Thoracic aorta (tissue), 2 donors: Measurements from ENCODE around the gene MCOLN2. TPM values are rescaled to one million over a fixed set of nuclear protein-coding genes. Genes with fewer than 3 reads are reported as not detected.

Experiments used
- ATAC-seq: fragments of 150-250 bp; one replicate; pipeline ENCODE4 v1.8.0; 2017; ENCODE audit warnings: low read depth; ENCODE audit not compliant: insufficient number of reproducible peaks, low FRiP score
- DNase-seq: peaks from one replicate; pipeline ENCODE4 v3.0.0-alpha.2; 2020; ENCODE audit warnings: low spot score
- H3K27ac ChIP-seq, 2 donors: fragments of 200-600 bp; sonication (generic); 1 replicate in 1 of 2; 2 replicates in 1 of 2; pipeline ENCODE4 v1.5.1; 2016; ENCODE audit warnings: mild to moderate bottlenecking in 2 of 2, moderate library complexity in 2 of 2
- H3K27me3 ChIP-seq: fragments of 200-600 bp; sonication (generic); replicated peaks from 2 replicates; pipeline ENCODE4 v1.6.0; 2016; ENCODE audit warnings: mild to moderate bottlenecking; ENCODE audit not compliant: insufficient read depth
- H3K36me3 ChIP-seq: fragments of 200-600 bp; sonication (generic); one replicate; pipeline ENCODE4 v1.5.1; 2016
- H3K4me1 ChIP-seq, 2 donors: fragments of 200-600 bp; sonication (generic); 1 replicate in 1 of 2; 2 replicates in 1 of 2; pipeline versions ENCODE4 v1.5.1 to v1.6.0; 2016; ENCODE audit warnings: low read depth in 2 of 2, mild to moderate bottlenecking in 1 of 2; ENCODE audit not compliant: control insufficient read depth in 1 of 2
- H3K4me3 ChIP-seq: fragments of 200-600 bp; sonication (generic); 2 replicates; pipeline ENCODE4 v1.5.1; 2016; ENCODE audit warnings: mild to moderate bottlenecking
- H3K9me3 ChIP-seq: fragments of 200-600 bp; sonication (generic); 2 replicates; pipeline ENCODE4 v1.5.1; 2016
- total RNA-seq, 2 donors: library from RNA; depleted of rRNA; stranded (reverse); fragments of >200 nt; gene quantifications; one replicate each; pipeline versions ENCODE4 v1.1.0 to v1.2.3, GENCODE V29; 2016
- TF ChIP-seq, protein P1 (sequence below): fragments of 200-600 bp; sonication (generic); IDR thresholded peaks from one replicate; pipeline ENCODE4 v1.5.1; 2019; ENCODE audit warnings: antibody characterized with exemption

Gene MCOLN2
- total RNA-seq, 2 donors from 2014 or later = 1.2 to 1.8 TPM

DNA sequence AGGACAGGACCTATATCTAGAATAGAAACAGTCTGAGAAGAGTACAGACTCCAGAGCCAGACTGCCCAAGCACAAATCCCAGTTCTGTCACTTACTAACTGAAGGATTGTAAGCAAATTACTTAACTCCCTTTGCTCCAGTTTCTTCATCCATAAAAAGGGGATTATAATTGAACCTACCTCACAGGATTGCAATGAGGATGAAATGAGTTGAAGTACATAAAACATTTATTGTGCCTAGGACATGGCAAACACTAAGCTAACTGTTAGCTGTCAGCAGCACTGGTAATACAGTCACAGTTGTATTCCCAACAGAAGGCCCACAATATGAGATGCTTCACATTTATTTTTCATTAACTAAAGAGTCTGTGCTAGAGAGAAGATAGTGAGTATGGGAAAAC, 33.9 kb downstream of the MCOLN2 start:
- H3K9me3 ChIP-seq = no peaks in the 10 kb centered on the region
- no peak overlapping the region for H3K27ac ChIP-seq
- peaks cover 15 to 25% of the 10 kb centered on the region in 2 donors for H3K4me1 ChIP-seq
- DNase-seq = no peak
- no peaks in the 10 kb centered on the region for H3K36me3 ChIP-seq
- no peak for ATAC-seq
- TF ChIP-seq, protein P1, sequence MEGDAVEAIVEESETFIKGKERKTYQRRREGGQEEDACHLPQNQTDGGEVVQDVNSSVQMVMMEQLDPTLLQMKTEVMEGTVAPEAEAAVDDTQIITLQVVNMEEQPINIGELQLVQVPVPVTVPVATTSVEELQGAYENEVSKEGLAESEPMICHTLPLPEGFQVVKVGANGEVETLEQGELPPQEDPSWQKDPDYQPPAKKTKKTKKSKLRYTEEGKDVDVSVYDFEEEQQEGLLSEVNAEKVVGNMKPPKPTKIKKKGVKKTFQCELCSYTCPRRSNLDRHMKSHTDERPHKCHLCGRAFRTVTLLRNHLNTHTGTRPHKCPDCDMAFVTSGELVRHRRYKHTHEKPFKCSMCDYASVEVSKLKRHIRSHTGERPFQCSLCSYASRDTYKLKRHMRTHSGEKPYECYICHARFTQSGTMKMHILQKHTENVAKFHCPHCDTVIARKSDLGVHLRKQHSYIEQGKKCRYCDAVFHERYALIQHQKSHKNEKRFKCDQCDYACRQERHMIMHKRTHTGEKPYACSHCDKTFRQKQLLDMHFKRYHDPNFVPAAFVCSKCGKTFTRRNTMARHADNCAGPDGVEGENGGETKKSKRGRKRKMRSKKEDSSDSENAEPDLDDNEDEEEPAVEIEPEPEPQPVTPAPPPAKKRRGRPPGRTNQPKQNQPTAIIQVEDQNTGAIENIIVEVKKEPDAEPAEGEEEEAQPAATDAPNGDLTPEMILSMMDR = no peak
- no peak overlapping the region for H3K4me3 ChIP-seq
- no peaks in the 10 kb centered on the region for H3K27me3 ChIP-seq

DNA sequence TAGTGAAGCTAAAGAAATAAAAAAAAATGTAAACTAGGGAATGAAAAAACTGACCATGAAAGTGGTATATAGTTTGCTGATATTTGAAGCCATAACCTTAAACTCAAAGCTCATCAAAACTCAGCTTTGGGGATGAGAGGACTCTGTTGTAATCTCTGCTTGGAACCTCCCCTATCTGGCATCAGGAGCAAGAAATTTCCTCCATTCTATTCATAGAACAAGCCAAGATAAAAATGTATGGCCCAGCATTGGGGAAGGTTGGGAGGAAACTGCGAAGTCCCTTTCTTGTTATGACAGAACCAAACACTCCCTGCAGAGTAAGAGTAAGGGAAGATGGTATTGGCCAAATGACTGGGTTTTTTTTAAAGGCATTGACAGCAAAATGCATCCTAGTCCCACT, 35.6 kb downstream of the MCOLN2 start:
- DNase-seq = no peak
- no peak for ATAC-seq
- peak overlapping the region; percentile 26 to 50 for H3K27ac ChIP-seq
- no peaks in the 10 kb centered on the region for H3K27me3 ChIP-seq
- TF ChIP-seq, protein P1 = no peak
- no peaks in the 10 kb centered on the region for H3K9me3 ChIP-seq
- H3K4me1 ChIP-seq = peaks cover 15 to 25% of the 10 kb centered on the region in 2 donors
- H3K36me3 ChIP-seq = no peaks in the 10 kb centered on the region
- H3K4me3 ChIP-seq = no peak overlapping the region

DNA sequence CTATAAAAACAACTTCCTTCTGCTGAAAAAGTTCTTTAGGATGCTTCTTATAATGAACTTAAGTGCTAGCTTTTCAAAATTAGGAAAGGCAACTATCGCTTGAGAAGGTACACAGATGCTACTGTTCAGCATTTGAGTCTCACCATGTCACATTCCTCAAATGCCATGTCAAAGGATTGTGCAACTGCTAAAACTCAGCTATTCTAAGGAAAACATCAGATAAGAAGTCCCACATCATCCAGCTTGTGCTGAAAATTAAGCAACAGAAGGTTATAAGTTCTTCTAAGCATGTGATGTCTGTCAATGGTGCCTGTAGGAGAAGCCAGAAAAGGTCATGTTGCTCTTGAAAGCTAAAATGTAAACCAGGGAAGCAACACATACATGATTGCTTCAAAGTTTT, 36.5 kb downstream of the MCOLN2 start:
- DNase-seq (no peak), ATAC-seq (no peak)
- Histone ChIP-seq H3K4me3 (no peak overlapping the region), H3K36me3 (no peaks in the 10 kb centered on the region), H3K9me3 (no peaks in the 10 kb centered on the region), H3K27ac (peak overlapping the region; percentile 26 to 50), H3K4me1 (peaks cover 15 to 25% of the 10 kb centered on the region in 2 donors), H3K27me3 (no peaks in the 10 kb centered on the region)
- TF ChIP-seq, protein P1 = no peak

DNA sequence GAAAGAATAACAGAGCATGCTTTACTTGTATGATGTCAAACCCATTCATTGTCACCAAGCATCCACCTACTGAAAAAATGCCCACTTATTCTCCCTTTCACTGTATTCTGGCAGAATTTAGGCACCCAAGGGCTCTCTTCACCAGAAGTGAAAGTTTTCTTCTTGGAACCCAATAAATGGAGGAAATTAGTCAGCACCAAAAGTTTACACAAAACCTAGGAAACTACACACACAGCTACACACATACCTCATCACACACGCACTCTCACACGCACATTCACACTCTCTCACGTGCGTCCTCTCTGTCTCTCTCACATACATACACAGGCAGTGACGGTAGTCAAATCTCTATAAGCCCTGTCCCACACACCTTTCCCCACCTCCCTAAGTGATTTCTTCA, 37.6 kb downstream of the MCOLN2 start:
- Histone ChIP-seq H3K36me3 (no peaks in the 10 kb centered on the region), H3K4me1 (peaks cover 15 to 25% of the 10 kb centered on the region in 2 donors), H3K27ac (peak overlapping the region in 1 of 2 donors; percentile 37), H3K27me3 (no peaks in the 10 kb centered on the region), H3K4me3 (no peak overlapping the region), H3K9me3 (no peaks in the 10 kb centered on the region)
- ATAC-seq = no peak
- TF ChIP-seq, protein P1 = no peak
- no peak for DNase-seq

DNA sequence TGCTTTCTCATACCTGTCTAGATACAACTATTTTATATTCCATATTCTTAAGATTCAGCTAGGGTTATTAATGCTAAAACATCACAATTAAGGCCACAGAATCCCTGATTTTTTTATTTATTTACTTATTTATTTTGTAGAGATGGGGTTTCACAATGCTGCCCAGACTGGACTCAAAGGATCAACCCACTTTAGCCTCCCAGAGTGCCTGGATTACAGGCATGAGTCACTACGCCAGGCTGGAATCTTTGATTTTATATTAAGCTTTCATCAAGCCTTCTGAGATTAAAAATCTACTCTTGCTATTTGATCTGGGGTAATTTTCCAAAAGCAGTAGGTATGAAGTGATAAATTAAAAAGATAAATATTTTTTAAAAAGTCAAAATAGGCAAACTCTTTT, 38.9 kb downstream of the MCOLN2 start:
- Histone ChIP-seq H3K27me3 (no peaks in the 10 kb centered on the region), H3K4me1 (peaks cover 15 to 32% of the 10 kb centered on the region in 2 donors)

More for the DNA sequence above, 38.9 kb downstream of the MCOLN2 start:
- TF ChIP-seq, protein P1 = no peak
- Histone ChIP-seq H3K36me3 (no peaks in the 10 kb centered on the region), H3K27ac (no peak overlapping the region), H3K9me3 (no peaks in the 10 kb centered on the region), H3K4me3 (no peak overlapping the region)
- ATAC-seq (no peak), DNase-seq (no peak)
